ENCODE results near the gene TMEM242. TPM values are rescaled to one million over a fixed set of nuclear protein-coding genes. Genes with fewer than 3 reads are reported as not detected.
A peak's percentile ranks its signal among the peaks of the same experiment; 100 is the strongest.

TMEM242 gene
- total RNA-seq, 1 experiment from 2014 or later, result 8.7 TPM

DNA sequence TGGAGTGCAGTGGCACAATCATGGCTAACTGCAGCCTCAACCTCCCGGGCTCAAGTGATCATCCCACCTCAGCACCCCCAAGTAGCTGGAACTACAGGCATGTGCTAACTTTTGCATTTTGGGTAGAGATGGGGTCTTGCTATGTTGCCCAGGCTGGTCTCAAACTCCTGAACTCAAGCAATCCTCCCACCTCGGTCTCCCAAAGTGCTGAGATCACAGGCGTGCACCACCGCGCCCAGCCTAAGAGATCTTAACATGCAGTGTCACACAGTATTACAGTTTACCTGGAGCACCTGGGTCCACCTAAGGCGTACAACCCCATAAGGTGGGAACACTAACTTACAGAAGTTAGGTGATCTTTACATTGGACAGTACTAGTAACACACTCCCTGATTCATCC, 29.5 kb downstream of the TMEM242 start:
- H3K4me1 Mint-ChIP-seq, result peaks cover 21% of the 10 kb centered on the region
- ChIA-PET CTCF (no interaction called here), POLR2A (no interaction called here)
- peaks cover 5% of the 10 kb centered on the region for H3K36me3 Mint-ChIP-seq
- no peaks in the 10 kb centered on the region for H3K9me3 Mint-ChIP-seq
- no peaks in the 10 kb centered on the region for H3K27me3 Mint-ChIP-seq (ENCODE audit: low read depth)
- no peak for ATAC-seq
- H3K4me3 Mint-ChIP-seq, result no peak overlapping the region
- no peak overlapping the region for H3K27ac Mint-ChIP-seq
- peak; percentile 78 for TF ChIP-seq ZNF121 (CRISPR knock-in tag; IDR thresholded peaks at IDR 0.05)
- TF ChIP-seq ZNF317 (CRISPR knock-in tag; IDR thresholded peaks at IDR 0.05; ENCODE audit: borderline replicate concordance, low read depth), result no peak
- no peak for DNase-seq (ENCODE audit: low spot score)

DNA sequence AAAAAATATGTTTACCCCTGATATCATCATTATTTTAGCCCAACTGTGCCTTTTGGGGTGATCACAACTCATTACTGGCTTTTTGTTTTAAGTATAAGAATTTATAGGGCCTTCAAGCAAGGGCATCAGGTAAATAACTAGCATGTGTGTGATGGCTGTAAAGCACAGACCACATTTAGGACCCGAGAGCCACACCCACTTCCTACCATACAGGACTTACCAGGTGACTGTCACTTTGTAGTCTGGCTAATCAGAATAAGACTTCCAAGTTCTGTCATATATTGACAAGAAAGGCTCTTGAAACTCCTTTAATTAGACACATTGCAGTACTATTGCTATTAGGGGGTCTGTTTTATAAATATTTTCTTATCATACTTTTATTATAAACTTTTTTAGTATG, 31.1 kb downstream of the TMEM242 start:
- DNase-seq (ENCODE audit: low spot score), result no peak
- TF ChIP-seq, protein P1, sequence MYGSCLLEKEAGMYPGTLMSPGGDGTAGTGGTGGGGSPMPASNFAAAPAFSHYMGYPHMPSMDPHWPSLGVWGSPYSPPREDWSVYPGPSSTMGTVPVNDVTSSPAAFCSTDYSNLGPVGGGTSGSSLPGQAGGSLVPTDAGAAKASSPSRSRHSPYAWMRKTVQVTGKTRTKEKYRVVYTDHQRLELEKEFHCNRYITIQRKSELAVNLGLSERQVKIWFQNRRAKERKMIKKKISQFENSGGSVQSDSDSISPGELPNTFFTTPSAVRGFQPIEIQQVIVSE (CRISPR knock-in tag; IDR thresholded peaks at IDR 0.05; ENCODE audit: borderline replicate concordance), result no peak
- TF ChIP-seq JUN (CRISPR knock-in tag; IDR thresholded peaks at IDR 0.05), result no peak
- no peak for TF ChIP-seq ZNF671 (CRISPR knock-in tag; IDR thresholded peaks at IDR 0.05)
- no peak for TF ChIP-seq SMAD3 (CRISPR knock-in tag; IDR thresholded peaks at IDR 0.05; ENCODE audit: borderline replicate concordance)
- no peak for TF ChIP-seq NFATC4 (CRISPR knock-in tag; IDR thresholded peaks at IDR 0.05)
- no peak for TF ChIP-seq CREB1 (CRISPR knock-in tag; IDR thresholded peaks at IDR 0.05)
- TF ChIP-seq, protein P2, sequence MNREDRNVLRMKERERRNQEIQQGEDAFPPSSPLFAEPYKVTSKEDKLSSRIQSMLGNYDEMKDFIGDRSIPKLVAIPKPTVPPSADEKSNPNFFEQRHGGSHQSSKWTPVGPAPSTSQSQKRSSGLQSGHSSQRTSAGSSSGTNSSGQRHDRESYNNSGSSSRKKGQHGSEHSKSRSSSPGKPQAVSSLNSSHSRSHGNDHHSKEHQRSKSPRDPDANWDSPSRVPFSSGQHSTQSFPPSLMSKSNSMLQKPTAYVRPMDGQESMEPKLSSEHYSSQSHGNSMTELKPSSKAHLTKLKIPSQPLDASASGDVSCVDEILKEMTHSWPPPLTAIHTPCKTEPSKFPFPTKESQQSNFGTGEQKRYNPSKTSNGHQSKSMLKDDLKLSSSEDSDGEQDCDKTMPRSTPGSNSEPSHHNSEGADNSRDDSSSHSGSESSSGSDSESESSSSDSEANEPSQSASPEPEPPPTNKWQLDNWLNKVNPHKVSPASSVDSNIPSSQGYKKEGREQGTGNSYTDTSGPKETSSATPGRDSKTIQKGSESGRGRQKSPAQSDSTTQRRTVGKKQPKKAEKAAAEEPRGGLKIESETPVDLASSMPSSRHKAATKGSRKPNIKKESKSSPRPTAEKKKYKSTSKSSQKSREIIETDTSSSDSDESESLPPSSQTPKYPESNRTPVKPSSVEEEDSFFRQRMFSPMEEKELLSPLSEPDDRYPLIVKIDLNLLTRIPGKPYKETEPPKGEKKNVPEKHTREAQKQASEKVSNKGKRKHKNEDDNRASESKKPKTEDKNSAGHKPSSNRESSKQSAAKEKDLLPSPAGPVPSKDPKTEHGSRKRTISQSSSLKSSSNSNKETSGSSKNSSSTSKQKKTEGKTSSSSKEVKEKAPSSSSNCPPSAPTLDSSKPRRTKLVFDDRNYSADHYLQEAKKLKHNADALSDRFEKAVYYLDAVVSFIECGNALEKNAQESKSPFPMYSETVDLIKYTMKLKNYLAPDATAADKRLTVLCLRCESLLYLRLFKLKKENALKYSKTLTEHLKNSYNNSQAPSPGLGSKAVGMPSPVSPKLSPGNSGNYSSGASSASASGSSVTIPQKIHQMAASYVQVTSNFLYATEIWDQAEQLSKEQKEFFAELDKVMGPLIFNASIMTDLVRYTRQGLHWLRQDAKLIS (CRISPR knock-in tag; IDR thresholded peaks at IDR 0.05; ENCODE audit: borderline replicate concordance), result no peak
- TF ChIP-seq, protein P3, sequence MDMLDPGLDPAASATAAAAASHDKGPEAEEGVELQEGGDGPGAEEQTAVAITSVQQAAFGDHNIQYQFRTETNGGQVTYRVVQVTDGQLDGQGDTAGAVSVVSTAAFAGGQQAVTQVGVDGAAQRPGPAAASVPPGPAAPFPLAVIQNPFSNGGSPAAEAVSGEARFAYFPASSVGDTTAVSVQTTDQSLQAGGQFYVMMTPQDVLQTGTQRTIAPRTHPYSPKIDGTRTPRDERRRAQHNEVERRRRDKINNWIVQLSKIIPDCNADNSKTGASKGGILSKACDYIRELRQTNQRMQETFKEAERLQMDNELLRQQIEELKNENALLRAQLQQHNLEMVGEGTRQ (CRISPR knock-in tag; IDR thresholded peaks at IDR 0.05), result no peak
- TF ChIP-seq, protein P4, sequence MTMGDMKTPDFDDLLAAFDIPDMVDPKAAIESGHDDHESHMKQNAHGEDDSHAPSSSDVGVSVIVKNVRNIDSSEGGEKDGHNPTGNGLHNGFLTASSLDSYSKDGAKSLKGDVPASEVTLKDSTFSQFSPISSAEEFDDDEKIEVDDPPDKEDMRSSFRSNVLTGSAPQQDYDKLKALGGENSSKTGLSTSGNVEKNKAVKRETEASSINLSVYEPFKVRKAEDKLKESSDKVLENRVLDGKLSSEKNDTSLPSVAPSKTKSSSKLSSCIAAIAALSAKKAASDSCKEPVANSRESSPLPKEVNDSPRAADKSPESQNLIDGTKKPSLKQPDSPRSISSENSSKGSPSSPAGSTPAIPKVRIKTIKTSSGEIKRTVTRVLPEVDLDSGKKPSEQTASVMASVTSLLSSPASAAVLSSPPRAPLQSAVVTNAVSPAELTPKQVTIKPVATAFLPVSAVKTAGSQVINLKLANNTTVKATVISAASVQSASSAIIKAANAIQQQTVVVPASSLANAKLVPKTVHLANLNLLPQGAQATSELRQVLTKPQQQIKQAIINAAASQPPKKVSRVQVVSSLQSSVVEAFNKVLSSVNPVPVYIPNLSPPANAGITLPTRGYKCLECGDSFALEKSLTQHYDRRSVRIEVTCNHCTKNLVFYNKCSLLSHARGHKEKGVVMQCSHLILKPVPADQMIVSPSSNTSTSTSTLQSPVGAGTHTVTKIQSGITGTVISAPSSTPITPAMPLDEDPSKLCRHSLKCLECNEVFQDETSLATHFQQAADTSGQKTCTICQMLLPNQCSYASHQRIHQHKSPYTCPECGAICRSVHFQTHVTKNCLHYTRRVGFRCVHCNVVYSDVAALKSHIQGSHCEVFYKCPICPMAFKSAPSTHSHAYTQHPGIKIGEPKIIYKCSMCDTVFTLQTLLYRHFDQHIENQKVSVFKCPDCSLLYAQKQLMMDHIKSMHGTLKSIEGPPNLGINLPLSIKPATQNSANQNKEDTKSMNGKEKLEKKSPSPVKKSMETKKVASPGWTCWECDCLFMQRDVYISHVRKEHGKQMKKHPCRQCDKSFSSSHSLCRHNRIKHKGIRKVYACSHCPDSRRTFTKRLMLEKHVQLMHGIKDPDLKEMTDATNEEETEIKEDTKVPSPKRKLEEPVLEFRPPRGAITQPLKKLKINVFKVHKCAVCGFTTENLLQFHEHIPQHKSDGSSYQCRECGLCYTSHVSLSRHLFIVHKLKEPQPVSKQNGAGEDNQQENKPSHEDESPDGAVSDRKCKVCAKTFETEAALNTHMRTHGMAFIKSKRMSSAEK (CRISPR knock-in tag; IDR thresholded peaks at IDR 0.05; ENCODE audit: borderline replicate concordance), result no peak
- no peak for TF ChIP-seq FOXJ3 (CRISPR knock-in tag; IDR thresholded peaks at IDR 0.05; ENCODE audit: borderline replicate concordance)
- TF ChIP-seq, protein P5, sequence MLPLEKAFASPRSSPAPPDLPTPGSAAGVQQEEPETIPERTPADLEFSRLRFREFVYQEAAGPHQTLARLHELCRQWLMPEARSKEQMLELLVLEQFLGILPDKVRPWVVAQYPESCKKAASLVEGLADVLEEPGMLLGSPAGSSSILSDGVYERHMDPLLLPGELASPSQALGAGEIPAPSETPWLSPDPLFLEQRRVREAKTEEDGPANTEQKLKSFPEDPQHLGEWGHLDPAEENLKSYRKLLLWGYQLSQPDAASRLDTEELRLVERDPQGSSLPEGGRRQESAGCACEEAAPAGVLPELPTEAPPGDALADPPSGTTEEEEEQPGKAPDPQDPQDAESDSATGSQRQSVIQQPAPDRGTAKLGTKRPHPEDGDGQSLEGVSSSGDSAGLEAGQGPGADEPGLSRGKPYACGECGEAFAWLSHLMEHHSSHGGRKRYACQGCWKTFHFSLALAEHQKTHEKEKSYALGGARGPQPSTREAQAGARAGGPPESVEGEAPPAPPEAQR (CRISPR knock-in tag; IDR thresholded peaks at IDR 0.05), result no peak
- TF ChIP-seq PRRX2 (CRISPR knock-in tag; IDR thresholded peaks at IDR 0.05), result no peak
- TF ChIP-seq, protein P6, sequence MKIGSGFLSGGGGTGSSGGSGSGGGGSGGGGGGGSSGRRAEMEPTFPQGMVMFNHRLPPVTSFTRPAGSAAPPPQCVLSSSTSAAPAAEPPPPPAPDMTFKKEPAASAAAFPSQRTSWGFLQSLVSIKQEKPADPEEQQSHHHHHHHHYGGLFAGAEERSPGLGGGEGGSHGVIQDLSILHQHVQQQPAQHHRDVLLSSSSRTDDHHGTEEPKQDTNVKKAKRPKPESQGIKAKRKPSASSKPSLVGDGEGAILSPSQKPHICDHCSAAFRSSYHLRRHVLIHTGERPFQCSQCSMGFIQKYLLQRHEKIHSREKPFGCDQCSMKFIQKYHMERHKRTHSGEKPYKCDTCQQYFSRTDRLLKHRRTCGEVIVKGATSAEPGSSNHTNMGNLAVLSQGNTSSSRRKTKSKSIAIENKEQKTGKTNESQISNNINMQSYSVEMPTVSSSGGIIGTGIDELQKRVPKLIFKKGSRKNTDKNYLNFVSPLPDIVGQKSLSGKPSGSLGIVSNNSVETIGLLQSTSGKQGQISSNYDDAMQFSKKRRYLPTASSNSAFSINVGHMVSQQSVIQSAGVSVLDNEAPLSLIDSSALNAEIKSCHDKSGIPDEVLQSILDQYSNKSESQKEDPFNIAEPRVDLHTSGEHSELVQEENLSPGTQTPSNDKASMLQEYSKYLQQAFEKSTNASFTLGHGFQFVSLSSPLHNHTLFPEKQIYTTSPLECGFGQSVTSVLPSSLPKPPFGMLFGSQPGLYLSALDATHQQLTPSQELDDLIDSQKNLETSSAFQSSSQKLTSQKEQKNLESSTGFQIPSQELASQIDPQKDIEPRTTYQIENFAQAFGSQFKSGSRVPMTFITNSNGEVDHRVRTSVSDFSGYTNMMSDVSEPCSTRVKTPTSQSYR (CRISPR knock-in tag; IDR thresholded peaks at IDR 0.05), result no peak
- TF ChIP-seq JAZF1 (CRISPR knock-in tag; IDR thresholded peaks at IDR 0.05), result no peak
- TF ChIP-seq, protein P7, sequence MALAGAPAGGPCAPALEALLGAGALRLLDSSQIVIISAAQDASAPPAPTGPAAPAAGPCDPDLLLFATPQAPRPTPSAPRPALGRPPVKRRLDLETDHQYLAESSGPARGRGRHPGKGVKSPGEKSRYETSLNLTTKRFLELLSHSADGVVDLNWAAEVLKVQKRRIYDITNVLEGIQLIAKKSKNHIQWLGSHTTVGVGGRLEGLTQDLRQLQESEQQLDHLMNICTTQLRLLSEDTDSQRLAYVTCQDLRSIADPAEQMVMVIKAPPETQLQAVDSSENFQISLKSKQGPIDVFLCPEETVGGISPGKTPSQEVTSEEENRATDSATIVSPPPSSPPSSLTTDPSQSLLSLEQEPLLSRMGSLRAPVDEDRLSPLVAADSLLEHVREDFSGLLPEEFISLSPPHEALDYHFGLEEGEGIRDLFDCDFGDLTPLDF (CRISPR knock-in tag; IDR thresholded peaks at IDR 0.05), result no peak
- TF ChIP-seq, protein P8, sequence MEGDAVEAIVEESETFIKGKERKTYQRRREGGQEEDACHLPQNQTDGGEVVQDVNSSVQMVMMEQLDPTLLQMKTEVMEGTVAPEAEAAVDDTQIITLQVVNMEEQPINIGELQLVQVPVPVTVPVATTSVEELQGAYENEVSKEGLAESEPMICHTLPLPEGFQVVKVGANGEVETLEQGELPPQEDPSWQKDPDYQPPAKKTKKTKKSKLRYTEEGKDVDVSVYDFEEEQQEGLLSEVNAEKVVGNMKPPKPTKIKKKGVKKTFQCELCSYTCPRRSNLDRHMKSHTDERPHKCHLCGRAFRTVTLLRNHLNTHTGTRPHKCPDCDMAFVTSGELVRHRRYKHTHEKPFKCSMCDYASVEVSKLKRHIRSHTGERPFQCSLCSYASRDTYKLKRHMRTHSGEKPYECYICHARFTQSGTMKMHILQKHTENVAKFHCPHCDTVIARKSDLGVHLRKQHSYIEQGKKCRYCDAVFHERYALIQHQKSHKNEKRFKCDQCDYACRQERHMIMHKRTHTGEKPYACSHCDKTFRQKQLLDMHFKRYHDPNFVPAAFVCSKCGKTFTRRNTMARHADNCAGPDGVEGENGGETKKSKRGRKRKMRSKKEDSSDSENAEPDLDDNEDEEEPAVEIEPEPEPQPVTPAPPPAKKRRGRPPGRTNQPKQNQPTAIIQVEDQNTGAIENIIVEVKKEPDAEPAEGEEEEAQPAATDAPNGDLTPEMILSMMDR (IDR thresholded peaks at IDR 0.05), result no peak
- no peak for TF ChIP-seq CREM (CRISPR knock-in tag; IDR thresholded peaks at IDR 0.05)

More for the DNA sequence above, 31.1 kb downstream of the TMEM242 start:
- ATAC-seq, result no peak
- H3K4me1 Mint-ChIP-seq, result peaks cover 32% of the 10 kb centered on the region
- CTCF ChIA-PET, result no interaction called here
- no peak overlapping the region for H3K4me3 Mint-ChIP-seq
- POLR2A ChIA-PET, result no interaction called here
- H3K36me3 Mint-ChIP-seq, result peaks cover 5% of the 10 kb centered on the region
- H3K9me3 Mint-ChIP-seq, result no peaks in the 10 kb centered on the region
- no peaks in the 10 kb centered on the region for H3K27me3 Mint-ChIP-seq (ENCODE audit: low read depth)
- no peak overlapping the region for H3K27ac Mint-ChIP-seq
